Stomach (tissue), 9 donors: Measurements from ENCODE around the gene AUTS2. TPM values are rescaled to one million over a fixed set of nuclear protein-coding genes. Genes with fewer than 3 reads are reported as not detected.

Source experiments
- DNase-seq, 2 donors: peaks; one replicate each; pipeline versions ENCODE4 v3.0.0 to v3.0.0-alpha.2; 2013 to 2019
- H3K27ac ChIP-seq, 5 donors: fragments of 200-600 bp in 4 of 5; sonication (generic) in 4 of 5; one replicate each; pipeline ENCODE4 v1.5.1; 2013 to 2019; ENCODE audit warnings: mild to moderate bottlenecking in 1 of 5, moderate library complexity in 1 of 5
- H3K27me3 ChIP-seq, 3 donors: fragments of 200-600 bp; sonication (generic); one replicate each; pipeline ENCODE4 v1.5.1; 2017 to 2019; ENCODE audit warnings: mixed run types in 1 of 3
- H3K36me3 ChIP-seq, 4 donors: fragments of 200-600 bp; sonication (generic); 1 replicate in 3 of 4; 2 replicates in 1 of 4; pipeline ENCODE4 v1.5.1; 2016 to 2019
- H3K4me1 ChIP-seq, 4 donors: fragments of 200-600 bp; sonication (generic); one replicate each; pipeline ENCODE4 v1.5.1; 2016 to 2019
- H3K4me3 ChIP-seq, 4 donors: fragments of 200-600 bp; sonication (generic) in 3 of 4; one replicate each; pipeline ENCODE4 v1.5.1; 2016 to 2019; ENCODE audit warnings: mild to moderate bottlenecking in 1 of 4
- H3K9me3 ChIP-seq, 4 donors: fragments of 200-600 bp; sonication (generic); one replicate each; pipeline ENCODE4 v1.5.1; 2016 to 2019
- EP300 ChIP-seq: sonication (generic); formaldehyde crosslinking; IDR thresholded peaks from one replicate; pipeline ENCODE4 v1.6.1; 2017; ENCODE audit warnings: antibody characterized with exemption
- POLR2A ChIP-seq, 4 donors: fragments of 450-650 bp; IDR thresholded peaks; one replicate each; pipeline ENCODE4 v1.6.1; 2016; ENCODE audit warnings: antibody characterized with exemption in 4 of 4, control low read depth in 2 of 4, mild to moderate bottlenecking in 1 of 4, moderate library complexity in 1 of 4
- POLR2AphosphoS5 ChIP-seq, 3 donors: sonication (generic); formaldehyde crosslinking; IDR thresholded peaks; one replicate each; pipeline ENCODE4 v1.6.1; 2016; ENCODE audit warnings: antibody characterized with exemption in 3 of 3
- WGBS, 5 donors: extraction: QIAGEN DNeasy Blood & Tissue Kit in 3 of 5; methylation state at CpG; one replicate each; pipeline versions ENCODE4 v1.1.5 to v1.1.7; 2013 to 2018; 5-methylcytosine and 5-hydroxymethylcytosine counted together
- intact Hi-C: fragments of 100-400 bp; cut with DNase I; formaldehyde crosslinking; loops from one replicate; pipeline ENCODE4 v1.15.1; 2023; ENCODE audit warnings: low total_unique reads
- polyA plus RNA-seq, 3 donors: library from polyadenylated mRNA; stranded (reverse); fragments of 200-250 nt; gene quantifications; one replicate each; pipeline ENCODE4 v1.2.3, GENCODE V29; 2013
- total RNA-seq, 5 donors: library from RNA; depleted of rRNA; stranded (reverse); fragments of >200 nt; gene quantifications; one replicate each; pipeline versions ENCODE4 v1.1.0 to v1.2.3, GENCODE V29; 2014 to 2016
- TF ChIP-seq, protein P1 (sequence below), 7 experiments: fragments of 450-650 bp in 4 of 7; fragments of 200-600 bp in 3 of 7; sonication (generic) in 3 of 7; IDR thresholded peaks; one replicate each; pipeline ENCODE4 v1.5.1; 2016 to 2019; ENCODE audit warnings: antibody characterized with exemption in 7 of 7, control low read depth in 2 of 7, mild to moderate bottlenecking in 1 of 7
- donor health status: healthy with polysubstance abuse.
- donor health status: Bipolar disorder and iron deficiency.
- donor health status: healthy.

Gene AUTS2
- total and polyA plus RNA-seq, 8 donors, result 3.8 to 90.3 (median 38.1) TPM

DNA sequence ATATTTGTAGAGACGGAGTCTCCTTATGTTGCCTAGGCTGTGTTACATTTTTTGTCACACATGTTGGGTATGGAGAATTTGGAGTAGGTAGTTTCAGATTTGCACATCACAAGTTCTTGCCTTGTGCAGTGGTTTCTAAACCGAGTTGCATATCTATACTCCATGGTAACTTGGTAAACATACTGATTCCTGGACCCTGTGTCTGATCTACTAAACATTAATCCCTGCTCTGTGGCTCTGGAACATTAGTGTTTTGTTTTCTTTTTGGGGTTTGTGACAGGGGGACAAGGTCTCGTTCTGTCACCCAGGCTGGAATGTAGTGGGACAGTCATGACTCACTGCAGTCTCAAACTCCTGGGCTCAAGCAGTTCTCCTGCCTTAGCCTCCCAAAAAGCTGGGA is 24.7 kb downstream of the AUTS2 start:
- 44 to 70% (median 51%) methylated on average over 3 of the region's 3 CpGs for WGBS, 5 donors
- TF ChIP-seq, protein P1, sequence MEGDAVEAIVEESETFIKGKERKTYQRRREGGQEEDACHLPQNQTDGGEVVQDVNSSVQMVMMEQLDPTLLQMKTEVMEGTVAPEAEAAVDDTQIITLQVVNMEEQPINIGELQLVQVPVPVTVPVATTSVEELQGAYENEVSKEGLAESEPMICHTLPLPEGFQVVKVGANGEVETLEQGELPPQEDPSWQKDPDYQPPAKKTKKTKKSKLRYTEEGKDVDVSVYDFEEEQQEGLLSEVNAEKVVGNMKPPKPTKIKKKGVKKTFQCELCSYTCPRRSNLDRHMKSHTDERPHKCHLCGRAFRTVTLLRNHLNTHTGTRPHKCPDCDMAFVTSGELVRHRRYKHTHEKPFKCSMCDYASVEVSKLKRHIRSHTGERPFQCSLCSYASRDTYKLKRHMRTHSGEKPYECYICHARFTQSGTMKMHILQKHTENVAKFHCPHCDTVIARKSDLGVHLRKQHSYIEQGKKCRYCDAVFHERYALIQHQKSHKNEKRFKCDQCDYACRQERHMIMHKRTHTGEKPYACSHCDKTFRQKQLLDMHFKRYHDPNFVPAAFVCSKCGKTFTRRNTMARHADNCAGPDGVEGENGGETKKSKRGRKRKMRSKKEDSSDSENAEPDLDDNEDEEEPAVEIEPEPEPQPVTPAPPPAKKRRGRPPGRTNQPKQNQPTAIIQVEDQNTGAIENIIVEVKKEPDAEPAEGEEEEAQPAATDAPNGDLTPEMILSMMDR (IDR thresholded peaks at IDR 0.05), result no peak
- no peak for TF ChIP-seq EP300
- TF ChIP-seq POLR2A (IDR thresholded peaks at IDR 0.05), result no peak
- TF ChIP-seq POLR2AphosphoS5 (IDR thresholded peaks at IDR 0.05), result no peak
- DNase-seq, result no peak
- intact Hi-C loops, result no loop called here
- Histone ChIP-seq H3K36me3 (no peaks in the 10 kb centered on the region), H3K9me3 (no peaks in the 10 kb centered on the region), H3K27me3 (no peaks in the 10 kb centered on the region), H3K4me3 (no peak overlapping the region), H3K4me1 (peaks cover 0 to 6% (median 0%) of the 10 kb centered on the region in 4 donors), H3K27ac (no peak overlapping the region)

DNA sequence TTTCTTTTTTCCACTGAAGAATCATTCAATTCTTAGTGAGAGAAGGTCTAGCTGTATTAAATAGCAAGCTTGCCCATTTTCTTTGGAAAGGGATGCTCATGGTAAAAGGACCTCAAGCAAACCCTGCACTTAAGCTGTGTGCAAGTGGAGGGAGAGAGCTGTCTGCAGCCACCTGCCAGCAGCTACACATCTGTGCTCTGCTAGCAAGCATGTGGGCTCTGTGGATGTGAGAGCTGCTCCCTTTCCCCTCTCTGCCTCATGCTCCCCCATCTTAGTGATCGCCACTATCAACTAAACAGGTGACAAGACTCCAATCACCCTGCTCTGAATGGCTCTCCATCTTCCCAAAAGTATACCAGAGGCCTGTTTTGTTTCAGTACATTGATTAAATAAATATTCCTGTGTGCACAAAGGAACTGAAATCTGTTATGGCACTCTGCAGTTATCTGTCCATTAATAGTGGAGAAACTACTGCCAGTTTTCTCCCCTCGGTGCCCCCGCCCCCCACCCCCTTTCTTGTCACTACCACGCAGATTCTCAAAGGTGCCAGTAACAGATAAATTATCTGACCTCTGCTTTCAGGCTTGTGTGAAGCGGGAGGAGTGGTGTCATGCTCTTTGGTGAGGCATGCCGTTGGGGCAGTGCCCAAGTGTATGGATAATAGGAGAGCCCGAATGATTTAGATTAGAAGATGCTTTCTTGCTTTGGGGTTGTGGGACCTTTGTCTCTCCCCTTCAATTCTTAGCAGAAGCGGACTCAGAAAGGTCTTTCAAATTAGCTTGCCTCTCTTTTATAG is 26.4 kb downstream of the AUTS2 start:
- peaks cover 0 to 4% (median 0%) of the 10 kb centered on the region in 4 donors for H3K4me1 ChIP-seq
- 54 to 70% (median 60%) methylated on average over 8 of the region's 8 CpGs for WGBS, 5 donors
- no peaks in the 10 kb centered on the region for H3K36me3 ChIP-seq
- no peaks in the 10 kb centered on the region for H3K9me3 ChIP-seq
- no peak overlapping the region for H3K27ac ChIP-seq
- intact Hi-C loops, result no loop called here
- H3K27me3 ChIP-seq, result no peaks in the 10 kb centered on the region
- H3K4me3 ChIP-seq, result no peak overlapping the region
- TF ChIP-seq EP300 (no peak), POLR2AphosphoS5 (IDR thresholded peaks at IDR 0.05) (no peak), POLR2A (IDR thresholded peaks at IDR 0.05) (no peak)
- TF ChIP-seq, protein P1 (IDR thresholded peaks at IDR 0.05), result no peak
- no peak for DNase-seq

DNA sequence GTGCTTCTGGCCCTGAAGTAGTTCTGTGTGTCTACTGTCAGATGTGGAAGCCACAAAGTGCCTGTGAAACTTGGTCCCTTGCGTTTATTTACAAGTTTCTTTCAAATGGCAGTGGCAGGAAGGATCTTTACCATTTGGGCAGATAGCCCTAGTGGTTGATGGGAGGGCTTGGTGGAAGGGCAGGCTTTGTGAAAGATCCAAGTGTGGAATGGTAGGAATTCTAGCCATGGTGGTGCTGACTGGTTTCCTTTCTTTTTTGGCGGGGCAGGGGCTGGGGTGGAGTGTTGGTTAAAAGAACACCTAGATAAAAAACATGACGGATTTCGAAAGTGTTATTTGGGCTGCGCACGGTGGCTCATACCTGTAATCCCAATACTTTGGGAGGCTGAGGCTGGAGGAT is 27.0 kb downstream of the AUTS2 start:
- H3K27ac ChIP-seq, result no peak overlapping the region
- peaks cover 0 to 5% (median 0%) of the 10 kb centered on the region in 4 donors for H3K4me1 ChIP-seq
- H3K9me3 ChIP-seq, result no peaks in the 10 kb centered on the region
- no peaks in the 10 kb centered on the region for H3K36me3 ChIP-seq
- H3K27me3 ChIP-seq, result no peaks in the 10 kb centered on the region
- intact Hi-C loops, result no loop called here
- TF ChIP-seq POLR2A (IDR thresholded peaks at IDR 0.05), result no peak
- TF ChIP-seq EP300, result no peak
- no peak for TF ChIP-seq POLR2AphosphoS5 (IDR thresholded peaks at IDR 0.05)
- TF ChIP-seq, protein P1 (IDR thresholded peaks at IDR 0.05), result no peak
- H3K4me3 ChIP-seq, result no peak overlapping the region
- WGBS, 5 donors, result 81 to 90% (median 85%) methylated on average over 6 of the region's 6 CpGs
- no peak for DNase-seq

DNA sequence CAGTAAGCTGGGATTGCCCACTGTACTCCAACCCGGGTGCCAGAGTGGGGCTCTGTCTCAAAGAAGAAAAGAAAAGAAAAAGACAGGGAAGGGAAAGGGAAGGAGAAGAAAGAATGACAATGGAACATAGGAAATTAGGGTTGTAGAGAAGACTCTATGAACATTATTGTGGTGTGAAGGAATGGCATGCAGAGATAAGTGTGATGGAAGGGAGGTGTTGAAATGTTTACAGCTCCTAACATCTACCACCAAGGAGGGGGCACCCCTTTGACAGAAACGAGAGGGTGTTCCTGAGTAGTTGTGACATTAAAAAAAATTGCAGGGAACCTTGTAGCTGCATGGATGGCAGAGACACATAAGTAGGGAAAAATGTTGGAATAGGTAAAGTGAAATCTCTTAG is 27.5 kb downstream of the AUTS2 start:
- H3K36me3 ChIP-seq, result no peaks in the 10 kb centered on the region
- intact Hi-C loops, result no loop called here
- no peak for DNase-seq

More for the DNA sequence above, 27.5 kb downstream of the AUTS2 start:
- Histone ChIP-seq H3K4me1 (peaks cover 0 to 9% (median 0%) of the 10 kb centered on the region in 4 donors), H3K4me3 (no peak overlapping the region), H3K27ac (no peak overlapping the region), H3K27me3 (no peaks in the 10 kb centered on the region), H3K9me3 (no peaks in the 10 kb centered on the region)
- WGBS, 5 donors, result 65 to 70% (median 67%) methylated on average over 2 of the region's 2 CpGs
- TF ChIP-seq POLR2A (IDR thresholded peaks at IDR 0.05), result no peak
- TF ChIP-seq POLR2AphosphoS5 (IDR thresholded peaks at IDR 0.05), result no peak
- TF ChIP-seq EP300, result no peak
- TF ChIP-seq, protein P1 (IDR thresholded peaks at IDR 0.05), result no peak
